Ureter (tissue), 1 donor: Measurements from ENCODE around the gene ETS2. TPM values are rescaled to one million over a fixed set of nuclear protein-coding genes. Genes with fewer than 3 reads are reported as not detected.

Source experiments
- DNase-seq: peaks from one replicate; pipeline ENCODE4 v3.0.0-alpha.2; 2020; ENCODE audit warnings: low spot score
- total RNA-seq: library from RNA; stranded (reverse); gene quantifications from one replicate; pipeline ENCODE4 v1.2.4, GENCODE V29; 2023
- donor health status: DM: yes; HTN: yes; CAD: no.

The ETS2 gene
- total RNA-seq, 1 donor from 2014 or later, result 221 TPM

DNA sequence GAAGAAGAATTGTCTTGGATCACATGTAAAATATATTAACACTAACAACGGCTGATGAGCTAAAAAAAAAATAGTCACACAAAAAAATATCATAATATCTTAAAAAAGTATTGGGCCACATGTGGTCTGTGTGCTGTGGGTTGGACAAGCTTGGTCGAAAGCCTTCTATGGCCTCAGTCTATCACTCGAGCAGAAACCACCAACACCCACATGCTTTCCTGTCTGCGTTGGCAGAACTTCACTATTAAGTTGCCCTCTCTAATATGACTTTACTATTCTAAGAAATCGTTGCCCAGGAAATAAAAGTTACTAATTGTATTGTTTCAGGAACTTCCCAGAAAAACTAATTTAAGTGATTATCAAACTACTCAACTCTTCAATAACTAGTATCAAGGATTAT lies 28.2 kb upstream of the ETS2 start:
- DNase-seq, result no peak

DNA sequence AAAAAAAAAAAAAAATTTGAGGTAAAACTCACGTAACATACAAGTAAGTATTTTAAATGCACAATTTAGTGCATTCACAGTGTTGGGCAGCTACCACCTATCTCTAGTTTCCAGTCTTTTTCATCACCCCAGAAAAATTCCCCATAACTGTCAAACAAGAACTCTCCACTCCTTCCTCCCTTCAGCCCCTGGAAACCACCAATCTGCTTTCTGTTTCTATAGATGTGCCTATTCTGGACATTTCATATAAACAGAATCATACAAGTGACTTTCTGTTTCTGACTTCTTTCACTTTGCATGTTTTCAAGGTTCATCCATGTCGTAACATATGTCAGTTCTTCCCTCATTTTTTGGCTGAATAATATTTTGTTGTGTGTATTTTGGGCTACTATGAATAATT lies 24.9 kb upstream of the ETS2 start:
- DNase-seq, result no peak

DNA sequence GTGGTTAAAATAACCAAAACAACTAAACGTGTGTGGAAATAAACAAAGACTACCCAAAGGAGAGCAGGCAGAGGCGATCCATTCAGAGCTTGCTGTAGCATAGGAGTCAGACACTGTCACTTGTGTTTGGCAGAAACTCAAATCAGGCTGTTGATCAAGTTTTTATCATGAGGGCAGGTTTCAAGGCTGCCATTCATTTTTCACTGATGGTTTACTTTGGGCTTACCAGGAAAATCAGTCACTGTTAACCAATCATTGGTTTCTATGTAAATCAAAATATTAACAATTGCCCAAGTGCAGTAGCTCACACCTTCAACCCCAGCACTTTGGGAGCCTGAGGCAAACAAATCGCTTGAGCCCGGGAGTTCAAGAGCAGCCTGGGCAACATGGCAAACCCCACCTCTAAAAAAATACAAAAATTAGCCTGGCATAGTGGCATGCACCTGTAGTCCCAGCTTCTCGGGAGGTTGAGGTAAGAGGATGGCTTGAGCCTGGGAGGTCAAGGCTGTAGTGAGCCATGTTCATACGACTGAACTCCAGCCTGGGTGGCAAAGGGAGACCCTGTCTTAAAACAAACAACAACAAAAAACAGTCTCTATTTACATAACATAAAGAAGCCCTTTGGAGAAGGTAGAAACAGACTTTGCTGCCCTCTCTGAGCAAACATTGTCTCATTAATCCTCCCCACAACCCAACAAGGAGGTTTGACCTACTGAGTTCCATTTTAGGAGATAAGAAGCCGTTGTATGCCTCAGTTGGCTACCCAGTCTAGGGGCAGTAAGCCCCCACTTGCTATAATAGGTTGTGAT lies 21.1 kb upstream of the ETS2 start:
- DNase-seq, result no peak

DNA sequence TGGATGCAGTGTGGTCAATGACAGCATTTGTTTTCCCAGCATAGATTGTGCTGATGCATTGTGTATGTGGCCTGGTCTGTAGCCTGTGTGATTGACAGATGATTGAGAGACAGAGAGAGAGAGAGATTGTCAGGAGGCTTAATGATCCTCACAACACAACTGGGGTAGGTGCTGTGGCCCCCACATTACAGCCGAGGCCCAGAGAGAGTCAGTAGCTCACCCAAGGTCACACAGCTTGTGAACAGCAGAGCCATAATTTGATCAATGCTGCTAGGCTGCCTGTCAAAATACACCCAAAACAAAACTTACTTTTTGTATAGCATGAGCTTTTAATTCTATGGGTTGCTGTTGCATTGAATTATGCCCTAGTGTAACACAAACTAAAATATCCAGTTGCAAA lies 20.2 kb upstream of the ETS2 start:
- no peak for DNase-seq

DNA sequence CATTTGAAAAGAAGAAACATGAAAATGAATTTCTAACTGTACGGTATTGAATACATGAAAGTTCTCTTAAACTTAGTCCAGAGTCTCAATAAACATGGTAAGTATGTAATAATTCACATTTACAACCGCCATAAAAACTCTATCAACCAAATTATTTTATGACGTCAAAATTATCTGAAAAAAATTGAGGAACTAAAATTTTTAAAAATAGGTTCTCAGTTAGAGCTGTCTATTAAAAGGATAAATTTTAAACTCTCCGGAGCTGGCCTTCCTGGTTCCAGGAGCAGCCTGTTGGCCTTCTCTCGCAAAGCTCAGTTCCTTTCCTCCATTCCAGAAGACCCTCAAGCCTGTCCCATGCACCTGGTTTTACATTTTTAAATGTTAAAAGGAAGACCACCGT lies 18.7 kb upstream of the ETS2 start:
- DNase-seq, result no peak

DNA sequence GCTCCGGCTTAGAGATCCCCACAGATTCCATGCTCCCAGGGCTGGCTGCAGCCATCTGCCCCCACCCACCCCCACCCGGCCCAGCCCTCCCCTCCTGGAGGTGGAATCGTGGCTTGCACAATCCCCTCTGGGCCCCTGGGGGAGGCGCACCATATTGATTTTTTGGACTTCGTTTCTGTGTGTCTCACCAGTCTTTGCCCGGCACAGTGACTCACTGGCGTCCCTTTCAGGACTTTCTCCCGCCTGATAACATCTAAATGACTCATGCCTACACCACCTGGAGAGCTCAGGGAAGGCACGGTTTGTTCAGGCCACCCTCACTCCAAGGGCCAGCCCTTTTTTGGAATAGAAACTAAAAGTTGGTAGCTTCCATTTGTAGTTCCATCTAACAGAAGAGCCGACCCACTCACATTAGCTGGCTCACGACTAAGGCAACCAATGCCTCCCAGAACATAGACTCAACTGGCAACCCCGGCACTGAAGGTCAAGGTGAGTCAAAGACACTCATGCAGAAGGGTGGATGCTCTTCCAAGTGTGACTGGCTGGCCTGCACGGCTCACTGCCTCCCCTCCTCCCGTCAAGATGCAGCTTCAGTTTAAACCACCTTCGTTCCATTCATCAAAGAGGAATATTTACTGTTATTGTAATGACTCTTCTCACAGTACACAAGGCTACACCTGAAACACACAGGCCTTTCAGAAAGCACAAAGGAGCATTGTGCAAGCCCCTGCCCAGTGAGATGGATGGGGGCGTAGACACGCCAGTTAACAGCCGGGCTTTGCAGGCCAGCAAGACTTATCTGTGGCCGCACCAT lies 18.1 kb upstream of the ETS2 start:
- DNase-seq, result peak; percentile 82

DNA sequence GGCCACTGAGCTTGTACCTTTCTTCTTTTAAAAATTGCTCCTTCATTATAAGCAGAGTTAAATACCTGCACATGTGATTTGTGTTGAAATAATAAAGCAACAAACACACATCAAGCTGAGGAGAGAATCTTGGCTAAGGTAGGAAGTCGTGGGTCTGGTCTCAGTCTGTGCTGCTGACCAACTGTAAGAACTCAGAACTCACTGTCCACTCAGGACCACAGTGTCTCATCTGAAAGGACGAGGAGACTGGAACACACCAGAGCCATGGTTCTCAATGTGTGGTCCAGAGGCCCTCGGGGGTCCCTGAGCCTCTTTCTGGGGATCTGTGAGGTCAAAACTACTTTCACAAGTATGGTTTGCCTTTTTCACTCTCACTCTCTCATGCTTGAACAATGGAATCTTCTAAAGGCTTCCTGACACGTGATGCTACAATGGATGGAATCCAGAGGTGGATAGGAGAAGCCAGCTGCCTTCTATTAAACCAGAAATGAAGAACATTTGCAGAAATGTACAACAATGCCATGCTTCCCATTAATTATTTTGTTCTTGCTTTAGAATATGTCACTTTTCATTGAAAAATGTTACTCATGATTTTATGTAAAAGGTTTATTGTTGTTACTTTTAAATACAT lies 17.3 kb upstream of the ETS2 start:
- DNase-seq, result no peak

DNA sequence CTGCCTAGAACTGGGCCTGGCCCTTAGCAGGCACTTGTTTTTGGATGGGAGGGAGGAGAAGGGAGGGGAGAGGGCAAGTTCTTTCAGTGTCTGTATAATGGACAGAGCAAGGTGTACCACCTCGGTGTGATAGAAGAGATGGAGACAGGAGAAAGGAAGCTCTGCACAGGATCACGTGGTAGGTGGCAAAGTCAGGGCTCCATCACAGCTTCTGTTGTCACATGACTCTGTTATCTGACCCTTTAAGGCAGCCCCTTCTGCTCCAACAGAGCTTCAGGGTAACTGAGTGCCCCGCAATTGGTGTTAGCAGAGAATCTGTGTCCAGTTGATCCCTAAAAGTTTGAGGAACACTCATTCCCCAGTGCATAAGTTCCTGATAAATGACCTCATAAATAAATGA lies 16.5 kb upstream of the ETS2 start:
- DNase-seq, result no peak

DNA sequence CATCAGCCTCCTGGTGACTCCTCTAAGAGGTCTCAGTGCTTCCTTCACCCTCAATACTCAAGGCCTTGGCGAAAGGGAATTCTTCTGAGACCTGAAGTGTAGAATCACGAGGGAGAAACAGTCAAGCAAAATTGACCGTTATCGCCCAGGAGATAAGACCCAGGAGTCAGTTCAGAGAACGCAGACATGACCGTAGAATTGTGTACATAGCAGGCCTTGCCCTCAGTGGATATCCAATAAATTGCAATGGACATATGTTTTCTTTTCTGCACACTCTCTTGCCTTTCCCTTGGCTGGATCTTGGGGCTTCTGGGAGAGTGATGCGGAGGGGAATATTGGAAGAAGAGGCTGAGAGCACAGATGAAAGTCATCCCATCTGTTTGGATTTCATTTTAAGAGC lies 15.7 kb upstream of the ETS2 start:
- DNase-seq, result no peak

DNA sequence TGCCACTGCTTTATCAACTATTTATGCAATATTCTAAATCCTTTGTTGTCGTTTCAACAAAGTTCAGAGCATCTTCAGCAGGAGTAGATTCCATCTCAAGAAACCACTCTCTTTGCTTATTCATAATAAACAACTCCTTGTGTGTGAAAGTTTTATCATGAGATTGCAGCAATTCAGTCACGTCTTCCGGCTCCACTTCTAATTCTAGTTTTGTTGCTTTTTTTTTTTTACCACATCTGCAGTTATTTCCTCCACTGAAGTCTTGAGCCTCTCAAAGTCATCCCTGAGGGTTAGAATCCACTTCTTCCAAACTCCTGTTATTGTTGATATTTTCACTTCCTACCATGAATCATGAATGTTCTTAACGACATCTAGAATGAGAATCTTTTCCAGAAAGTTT lies 14.8 kb upstream of the ETS2 start:
- no peak for DNase-seq

DNA sequence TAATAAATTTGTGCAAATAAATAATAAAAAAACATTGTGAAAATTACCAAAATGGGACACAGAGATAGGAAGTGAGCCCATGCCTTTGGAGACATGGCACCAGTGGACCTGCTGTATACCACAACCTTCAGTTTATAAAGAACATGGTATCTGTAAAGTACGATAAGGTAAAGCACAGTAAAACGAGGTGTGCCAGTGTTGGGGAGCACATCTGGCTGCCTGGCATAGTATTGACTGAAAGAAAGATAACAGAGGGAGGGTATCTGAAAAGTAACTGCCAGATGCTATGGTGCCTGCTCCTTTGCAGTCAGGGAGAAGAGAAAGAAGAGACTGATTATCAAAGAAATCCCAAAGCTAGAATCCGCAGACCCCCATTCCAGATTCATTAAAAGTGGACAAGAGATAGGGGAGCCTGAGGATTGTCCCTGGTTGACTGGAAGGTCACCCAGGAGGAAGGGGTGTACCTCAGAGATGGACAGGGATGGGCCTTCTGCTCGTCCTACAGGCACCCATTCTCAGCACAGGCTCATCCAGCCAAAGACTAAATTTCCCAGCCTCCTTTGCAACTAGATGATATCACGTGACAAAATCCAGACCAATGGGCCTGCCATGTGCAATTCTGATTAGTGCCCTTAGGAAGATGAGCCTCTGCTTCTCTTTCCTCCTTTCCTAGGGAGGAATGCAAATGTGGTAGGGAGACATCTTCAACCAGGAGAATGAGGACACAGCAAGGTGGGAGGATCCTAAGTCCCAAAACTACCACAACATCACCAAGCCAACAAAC lies 12.9 kb upstream of the ETS2 start:
- DNase-seq, result no peak

DNA sequence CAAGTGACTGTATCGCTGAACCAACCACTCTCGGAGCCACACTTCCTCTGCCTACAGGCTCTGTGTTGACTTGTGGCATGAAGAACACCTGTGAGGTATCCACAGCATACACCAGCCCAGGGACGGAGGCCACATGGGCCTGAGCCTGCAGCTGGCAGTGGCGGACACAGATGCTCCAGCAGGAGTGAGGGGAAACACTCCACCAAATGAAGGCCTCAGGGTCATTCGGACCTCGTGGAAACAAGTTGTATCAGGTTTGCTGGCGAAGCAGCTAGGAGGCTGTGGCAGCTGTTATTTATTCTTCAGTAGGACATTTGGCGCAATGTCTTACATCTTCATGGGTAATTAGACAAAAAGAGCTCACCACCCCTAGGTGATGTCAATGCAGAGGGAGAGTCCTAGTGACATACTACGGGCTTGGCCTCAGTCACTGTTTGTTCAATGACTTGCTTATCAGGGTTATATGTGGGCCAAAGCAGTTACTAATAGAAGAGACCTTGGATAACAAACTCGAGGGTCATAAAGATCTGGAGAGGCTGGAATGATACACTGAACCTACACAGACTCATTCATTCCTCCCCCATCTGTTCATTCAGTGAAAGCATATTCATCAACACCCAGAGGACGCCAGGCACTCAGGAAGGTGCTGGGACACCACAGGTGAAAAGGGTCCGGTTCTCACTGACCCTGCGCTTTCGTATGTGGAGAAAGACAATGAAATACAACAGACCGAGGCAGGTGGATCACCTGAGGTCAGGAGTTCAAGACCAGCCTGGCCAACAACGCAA lies 11.6 kb upstream of the ETS2 start:
- DNase-seq, result no peak

DNA sequence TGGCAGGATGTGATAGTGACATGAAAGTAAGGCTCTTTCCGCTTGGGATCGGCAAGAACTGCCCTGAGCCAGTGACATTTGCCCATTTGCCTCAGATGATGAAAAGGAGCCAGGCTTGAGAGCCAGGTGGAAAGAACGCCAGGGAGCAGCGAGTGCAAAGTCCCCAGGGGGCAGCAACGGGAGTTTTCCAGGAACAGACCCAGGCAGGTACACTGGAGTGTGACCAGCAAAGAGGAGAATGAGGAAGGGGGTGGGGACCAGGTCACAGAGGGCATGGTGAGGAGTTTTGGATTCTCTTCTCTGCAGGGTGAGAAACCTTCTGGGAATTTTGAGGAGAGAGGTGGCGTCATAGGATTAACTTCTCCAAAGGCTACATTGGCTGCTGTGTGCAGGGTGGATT lies 10.8 kb upstream of the ETS2 start:
- DNase-seq, result no peak

DNA sequence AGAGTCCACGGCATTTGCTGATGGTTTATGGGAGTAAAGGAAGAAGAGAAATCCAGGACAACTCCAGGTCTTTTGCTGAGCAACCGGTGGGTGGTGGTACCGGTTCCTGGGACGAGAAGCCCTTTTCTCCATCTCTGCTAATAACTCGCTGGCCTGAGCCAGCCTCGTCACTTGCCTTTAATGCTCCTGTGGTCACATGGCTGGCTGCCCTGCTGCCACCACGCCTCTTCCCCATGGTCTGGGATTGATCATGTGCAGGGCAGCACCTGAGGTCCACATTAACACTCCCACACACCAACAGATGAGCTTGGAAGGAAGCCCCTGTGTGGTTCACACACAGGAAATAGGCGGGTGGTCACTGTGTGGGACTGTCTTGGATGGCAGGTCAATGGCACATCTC lies 10.3 kb upstream of the ETS2 start:
- no peak for DNase-seq

DNA sequence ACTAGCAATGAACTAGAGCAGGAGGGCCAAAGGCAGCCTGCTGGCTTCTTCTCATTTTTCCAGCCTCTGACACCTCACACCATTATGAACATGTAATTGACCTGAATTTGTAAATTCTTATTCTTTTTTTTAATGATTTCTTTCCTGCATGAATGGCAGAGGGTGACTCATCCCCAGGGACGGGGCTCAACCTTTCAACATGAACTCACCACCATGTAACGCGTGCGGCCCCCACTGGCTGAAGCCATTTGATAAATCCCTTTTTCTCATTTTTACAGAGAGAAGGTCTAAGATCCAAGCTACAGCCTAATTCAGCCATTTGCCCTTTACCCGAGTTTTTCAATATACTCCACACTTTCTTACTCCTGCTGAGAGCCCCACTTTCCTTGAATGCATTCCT lies 9.3 kb upstream of the ETS2 start:
- DNase-seq, result no peak

DNA sequence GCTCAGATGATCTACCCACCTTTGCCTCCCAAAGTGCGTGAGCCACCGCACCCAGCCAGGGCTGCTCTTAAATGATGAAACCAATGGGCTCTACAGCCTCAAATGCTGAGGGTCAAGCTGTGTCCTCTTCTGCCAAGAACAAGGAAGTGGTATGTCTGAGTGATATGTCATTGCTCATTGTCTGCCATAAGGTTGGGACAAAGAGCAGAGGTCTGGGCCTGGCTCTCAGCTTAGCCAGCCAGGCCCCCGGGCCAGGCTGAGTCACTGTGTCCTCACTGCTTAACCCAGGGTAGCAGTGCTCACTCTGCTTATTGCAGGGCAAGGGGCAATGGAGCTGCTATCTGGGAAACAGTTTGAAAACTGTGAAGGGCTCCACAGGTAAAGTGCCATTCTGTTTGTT lies 8.3 kb upstream of the ETS2 start:
- no peak for DNase-seq

DNA sequence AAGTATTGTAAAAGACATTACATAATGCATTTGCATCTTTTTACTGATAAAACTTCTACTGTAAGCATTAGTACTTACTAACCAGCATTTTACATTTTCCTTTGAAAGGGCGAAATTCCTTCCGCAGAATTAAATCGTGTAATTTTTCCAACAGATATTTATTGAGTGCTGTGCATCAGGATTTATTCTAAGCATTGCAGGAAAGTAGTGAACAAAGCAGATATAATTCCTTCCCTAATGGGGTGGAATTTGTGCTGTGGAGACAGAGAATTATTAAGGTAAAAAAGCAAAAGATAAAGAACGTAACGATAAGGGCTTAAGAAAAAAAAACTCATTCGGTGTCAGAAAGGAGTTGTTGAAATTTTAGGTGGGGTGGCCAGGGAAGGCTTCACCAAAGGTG lies 7.6 kb upstream of the ETS2 start:
- DNase-seq, result no peak

DNA sequence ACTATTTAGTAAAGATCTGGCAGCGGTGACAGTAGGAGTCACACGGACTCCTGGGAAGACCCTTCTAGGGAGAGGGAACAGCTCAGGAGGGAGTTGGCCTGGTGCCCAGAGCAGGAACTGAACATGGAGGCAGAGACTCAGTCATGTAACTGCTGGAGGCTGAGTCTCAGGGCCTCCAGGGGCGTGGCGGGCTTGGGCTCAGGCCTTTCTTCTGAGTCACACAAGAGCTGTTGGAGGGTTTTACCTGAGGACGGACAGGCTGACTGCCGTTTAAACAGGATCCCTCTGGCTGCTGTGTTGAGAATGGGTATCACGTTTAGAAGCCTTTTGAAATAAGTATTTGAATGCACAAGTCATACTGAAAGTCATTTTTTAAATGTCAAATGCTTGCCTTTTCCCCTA lies 7.2 kb upstream of the ETS2 start:
- DNase-seq, result peak; percentile 55

DNA sequence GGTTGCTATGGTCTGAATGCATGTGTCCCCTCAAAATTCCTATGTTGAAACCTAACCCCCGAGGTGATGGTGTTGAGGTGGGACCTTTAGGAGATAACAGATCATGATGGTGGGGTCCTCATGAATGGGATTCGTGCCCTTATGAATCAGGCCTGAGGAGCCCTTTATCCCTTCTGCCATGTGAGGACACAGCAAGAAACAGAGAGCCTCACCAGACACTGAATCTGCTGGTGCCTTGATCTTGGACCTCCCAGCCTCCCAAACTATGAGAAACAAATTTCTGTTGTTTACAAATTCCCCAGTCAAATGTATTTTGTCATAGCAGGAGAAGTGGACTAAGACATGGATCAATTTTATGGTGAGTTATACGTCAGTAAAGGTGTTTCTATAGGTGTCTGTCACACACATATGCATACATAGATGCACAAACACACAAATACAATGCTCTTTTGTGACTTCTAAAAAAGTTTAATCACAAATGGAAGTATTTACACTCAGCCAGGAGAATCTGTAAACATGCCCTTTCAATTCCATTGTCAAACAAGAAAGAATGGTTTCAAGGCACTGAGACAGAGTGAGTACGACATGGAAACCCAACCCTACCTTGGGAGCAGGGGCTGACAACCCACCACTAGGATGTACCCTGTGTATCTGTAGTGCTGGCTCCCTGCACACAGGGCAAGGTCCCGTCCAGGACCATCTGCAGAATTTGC lies 5.5 kb upstream of the ETS2 start:
- no peak for DNase-seq

DNA sequence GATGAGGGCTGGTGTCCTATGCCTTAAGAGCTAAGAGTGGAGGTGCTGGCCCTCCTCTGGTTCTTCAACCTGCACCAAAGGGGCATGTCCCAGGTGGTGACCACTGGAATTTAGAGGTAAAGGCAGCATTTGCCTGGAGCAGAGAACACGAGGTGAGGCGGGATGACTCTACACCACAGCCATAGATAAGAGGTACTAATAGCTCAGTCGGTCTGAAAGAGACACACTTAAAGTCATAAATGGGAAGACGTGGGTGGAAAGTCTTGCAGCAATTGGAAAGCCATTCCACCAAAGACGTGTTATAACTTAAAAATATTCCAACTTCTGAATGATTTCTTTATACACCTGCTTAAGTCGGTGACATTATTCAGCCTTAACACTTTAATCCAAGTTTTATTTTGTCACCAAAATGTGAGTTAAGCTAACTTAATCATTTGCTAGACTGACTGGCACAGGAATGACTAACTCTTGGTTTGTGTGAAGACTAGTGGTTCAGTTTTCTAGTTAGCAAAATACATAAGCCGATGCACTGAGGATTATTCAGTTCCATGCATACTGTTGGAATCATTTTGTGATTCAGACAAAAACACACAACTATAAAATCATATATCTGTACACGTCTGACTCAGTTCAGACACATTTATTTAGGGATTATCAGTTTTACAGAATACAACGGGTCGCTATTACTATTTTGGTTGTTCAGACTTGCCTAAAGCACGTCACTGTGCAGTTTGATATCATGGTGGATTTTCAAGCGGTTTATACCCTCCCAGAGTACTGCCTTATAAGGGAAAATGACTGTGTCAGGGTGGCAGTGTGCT lies 4.6 kb upstream of the ETS2 start:
- no peak for DNase-seq
